Bronchial epithelial cell (primary cell): ENCODE data around the gene ANKRD27. TPM values are rescaled to one million over a fixed set of nuclear protein-coding genes. Genes with fewer than 3 reads are reported as not detected.

Source experiments
- DNase-seq: peaks from one replicate; pipeline ENCODE4 v3.0.0-alpha.2; 2010; ENCODE audit warnings: low read depth
- FAIRE-seq: peaks from 2 replicates; lab custom pipeline; 2011; peaks lifted over from hg19 to GRCh38; lab: Jason Lieb, UNC
- H3K27me3 ChIP-seq: 2 replicates; pipeline ENCODE4 v1.5.1; 2011; ENCODE audit warnings: low read length; ENCODE audit not compliant: control insufficient read depth, insufficient read depth
- H3K36me3 ChIP-seq: 2 replicates; pipeline ENCODE4 v1.5.1; 2011; ENCODE audit warnings: low read length; ENCODE audit not compliant: control insufficient read depth, insufficient read depth
- H3K4me3 ChIP-seq: 2 replicates; pipeline ENCODE4 v1.5.1; 2011; ENCODE audit warnings: mild to moderate bottlenecking, low read depth, low read length, control low read depth
- CTCF ChIP-seq: IDR thresholded peaks from 2 replicates; pipeline ENCODE4 v1.5.1; 2011; ENCODE audit warnings: mild to moderate bottlenecking, moderate library complexity, low read length, control low read depth, inconsistent platforms; ENCODE audit not compliant: insufficient read depth, severe bottlenecking
- total RNA-seq: library from RNA; depleted of rRNA; stranded (reverse); fragments of >200 nt; gene quantifications from 2 replicates; pipeline ENCODE4 v1.2.1, GENCODE V29; 2014

The ANKRD27 gene
- total RNA-seq, 1 donor from 2014 or later: 37.6 TPM

GRCh38 chr19:32650671-32651070 is 24.3 kb downstream of the ANKRD27 start:
- H3K4me3 ChIP-seq: no peak overlapping the region
- H3K36me3 ChIP-seq: peaks cover 12% of the 10 kb centered on the region
- TF ChIP-seq CTCF: no peak
- no peaks in the 10 kb centered on the region for H3K27me3 ChIP-seq
- no peak for DNase-seq
- FAIRE-seq: no peak

- DNase-seq: no peak
- TF ChIP-seq CTCF: no peak
- Histone ChIP-seq H3K36me3 (peaks cover 10% of the 10 kb centered on the region), H3K27me3 (no peaks in the 10 kb centered on the region), H3K4me3 (no peak overlapping the region)
- no peak for FAIRE-seq
Observed at GRCh38 chr19:32649751-32650150, 25.2 kb downstream of the ANKRD27 start.

- DNase-seq (no peak), FAIRE-seq (no peak)
- H3K27me3 ChIP-seq: no peaks in the 10 kb centered on the region
- peaks cover 17% of the 10 kb centered on the region for H3K36me3 ChIP-seq
- no peak overlapping the region for H3K4me3 ChIP-seq
- TF ChIP-seq CTCF: no peak
Observed at GRCh38 chr19:32647361-32647760, 27.6 kb downstream of the ANKRD27 start.

GRCh38 chr19:32646556-32646955 is 28.4 kb downstream of the ANKRD27 start:
- H3K36me3 ChIP-seq: peaks cover 20% of the 10 kb centered on the region
- no peak for TF ChIP-seq CTCF
- DNase-seq (no peak), FAIRE-seq (no peak)
- no peak overlapping the region for H3K4me3 ChIP-seq
- H3K27me3 ChIP-seq: no peaks in the 10 kb centered on the region

- Histone ChIP-seq H3K27me3 (no peaks in the 10 kb centered on the region), H3K4me3 (no peak overlapping the region), H3K36me3 (peaks cover 21% of the 10 kb centered on the region)
- no peak for TF ChIP-seq CTCF
- DNase-seq (no peak), FAIRE-seq (no peak)
Observed at GRCh38 chr19:32642771-32643170, 32.2 kb downstream of the ANKRD27 start.

GRCh38 chr19:32638625-32639024 is 36.4 kb downstream of the ANKRD27 start:
- Histone ChIP-seq H3K4me3 (no peak overlapping the region), H3K27me3 (no peaks in the 10 kb centered on the region), H3K36me3 (peaks cover 20% of the 10 kb centered on the region)
- no peak for FAIRE-seq
- DNase-seq: no peak
- TF ChIP-seq CTCF: no peak
